GM23248 (cell line): ENCODE data around the gene EDC3.
"Not testable (repeated sequence)": the region's sequence is repeated elsewhere in the genome, so short reads cannot be mapped to it uniquely, and the experiment has no call there.

Experiments
- EZH2 ChIP-seq: fragments of 200-600 bp; sonication (generic); IDR thresholded peaks from 2 replicates; pipeline ENCODE4 v1.6.1; 2018; ENCODE audit warnings: antibody characterized with exemption, mild to moderate bottlenecking; ENCODE audit not compliant: insufficient read depth, poor library complexity, severe bottlenecking
- EZH2phosphoT487 ChIP-seq: fragments of 200-600 bp; sonication (generic); IDR thresholded peaks from 2 replicates; pipeline ENCODE4 v1.6.1; 2018; ENCODE audit warnings: antibody characterized with exemption, moderate library complexity, mild to moderate bottlenecking, low read depth; ENCODE audit not compliant: insufficient read depth

DNA sequence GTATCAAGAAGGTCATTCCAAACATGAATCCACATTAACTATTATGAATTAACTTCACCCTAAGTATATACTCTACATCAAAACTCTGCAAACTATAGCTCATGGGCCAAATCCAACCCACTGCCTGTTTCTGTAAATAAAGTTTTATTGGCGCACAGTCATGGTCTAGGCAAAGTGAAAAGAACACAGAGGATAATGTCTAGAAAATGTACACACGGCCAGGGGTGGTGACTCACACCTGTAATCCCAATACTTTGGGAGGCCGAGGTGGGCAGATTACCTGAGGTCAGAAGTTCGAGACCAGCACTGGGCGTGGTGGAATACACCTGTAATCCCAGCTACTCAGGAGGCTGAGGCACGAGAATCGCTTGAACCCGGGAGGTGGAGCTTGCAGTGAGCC lies 34.5 kb downstream of the EDC3 start:
- not testable (repeated sequence) for TF ChIP-seq EZH2, EZH2phosphoT487
